ENCODE measurements around the gene IFNL1.
"Not testable (repeated sequence)": the region's sequence is repeated elsewhere in the genome, so short reads cannot be mapped to it uniquely, and the experiment has no call there.

The IFNL1 gene

DNA sequence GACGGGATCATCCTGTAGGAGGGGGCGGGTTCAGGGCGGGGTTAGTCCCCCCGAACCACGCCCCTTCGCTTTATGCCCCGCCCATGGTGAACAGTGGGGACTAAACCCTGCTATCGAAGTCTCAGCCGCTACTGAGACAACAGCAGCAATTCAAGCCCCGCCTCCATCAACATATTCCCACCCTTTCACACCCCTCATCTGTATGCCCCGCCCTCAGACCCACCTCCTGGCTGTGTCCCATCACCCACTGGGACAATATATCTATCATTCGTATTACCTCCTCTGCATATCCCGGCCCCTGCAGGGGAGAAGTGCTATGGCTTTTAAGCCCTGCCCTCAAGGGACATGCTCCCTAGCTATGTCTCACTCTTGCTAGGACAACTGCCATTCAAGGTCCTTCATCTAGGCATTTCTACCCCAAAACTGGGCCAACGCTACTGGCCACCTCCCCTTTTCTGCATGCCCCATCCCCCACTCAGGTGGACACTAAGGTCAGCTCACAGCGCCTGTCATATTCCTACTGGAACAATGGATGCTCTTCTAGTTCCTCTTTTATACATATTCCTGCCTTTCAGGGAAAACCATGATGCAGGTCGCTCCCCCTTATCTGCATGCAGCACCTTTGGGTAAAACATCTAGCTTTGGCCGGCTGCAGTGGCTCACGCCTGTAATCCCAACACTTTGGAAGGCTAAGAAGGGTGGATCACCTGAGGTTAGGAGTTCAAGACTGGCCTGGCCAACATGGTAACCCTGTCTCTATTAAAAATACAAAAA lies 12.5 kb downstream of the IFNL1 start:
- DNase-seq, result no peak

GRCh38 chr19:39309305-39309670 lies 13.1 kb downstream of the IFNL1 start:
- DNase-seq, result not testable (repeated sequence)

- DNase-seq, result peak; percentile 42
Measured at GRCh38 chr19:39310558-39311311, 14.5 kb downstream of the IFNL1 start.

DNA sequence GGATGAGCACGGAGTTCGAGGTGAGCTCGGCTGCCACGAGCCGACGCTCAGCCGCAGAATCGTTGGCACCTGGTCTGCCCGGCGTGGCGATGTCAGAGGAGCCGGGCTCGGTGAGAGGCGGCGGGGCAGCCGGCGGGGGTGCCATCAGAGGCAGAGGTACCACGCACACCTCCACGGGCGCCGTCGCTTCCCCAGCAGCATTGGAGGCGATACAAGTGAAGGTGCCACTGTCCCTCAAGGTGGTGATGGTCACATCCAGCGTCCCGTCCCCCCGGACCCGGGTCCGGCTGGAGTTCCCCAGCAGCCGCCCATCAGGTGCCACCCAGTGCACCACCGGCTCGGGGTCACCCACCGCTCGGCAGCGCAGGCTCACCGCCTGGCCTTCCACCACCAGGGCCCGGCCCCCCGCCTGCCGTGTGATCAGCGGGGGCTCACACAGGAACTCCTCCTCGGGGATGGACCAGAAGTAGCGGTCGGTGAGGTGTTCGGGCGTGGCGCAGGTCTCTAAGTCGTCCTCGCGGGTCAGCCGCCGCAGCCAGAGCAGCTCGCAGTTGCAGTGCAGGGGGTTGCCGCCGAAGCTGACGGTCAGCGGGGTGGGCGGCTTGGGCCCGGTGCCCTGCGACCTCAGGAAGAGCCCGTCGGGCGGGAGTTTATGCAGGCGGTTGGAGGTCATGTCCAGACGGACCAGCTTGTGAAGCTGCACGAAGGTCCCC lies 18.0 kb downstream of the IFNL1 start:
- DNase-seq, result no peak

DNA sequence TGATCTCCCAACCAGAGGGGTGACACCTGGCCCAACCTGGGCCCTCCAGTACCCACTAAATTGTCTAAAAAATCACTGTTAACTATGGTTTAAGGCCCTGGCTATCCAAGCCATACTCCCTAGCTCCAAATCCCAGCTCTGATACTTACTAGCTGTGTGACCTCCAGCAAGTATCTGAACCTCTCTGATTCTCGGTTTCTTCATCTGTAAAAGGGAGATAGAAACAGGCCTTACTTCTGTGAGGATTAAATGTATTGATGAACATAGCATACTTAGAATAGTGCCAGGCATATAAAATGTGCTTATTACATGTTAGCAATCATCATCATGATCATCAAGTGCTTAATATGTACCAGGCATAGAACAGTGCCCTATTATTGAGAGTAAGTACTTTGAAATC lies 19.7 kb downstream of the IFNL1 start:
- DNase-seq, result no peak

DNA sequence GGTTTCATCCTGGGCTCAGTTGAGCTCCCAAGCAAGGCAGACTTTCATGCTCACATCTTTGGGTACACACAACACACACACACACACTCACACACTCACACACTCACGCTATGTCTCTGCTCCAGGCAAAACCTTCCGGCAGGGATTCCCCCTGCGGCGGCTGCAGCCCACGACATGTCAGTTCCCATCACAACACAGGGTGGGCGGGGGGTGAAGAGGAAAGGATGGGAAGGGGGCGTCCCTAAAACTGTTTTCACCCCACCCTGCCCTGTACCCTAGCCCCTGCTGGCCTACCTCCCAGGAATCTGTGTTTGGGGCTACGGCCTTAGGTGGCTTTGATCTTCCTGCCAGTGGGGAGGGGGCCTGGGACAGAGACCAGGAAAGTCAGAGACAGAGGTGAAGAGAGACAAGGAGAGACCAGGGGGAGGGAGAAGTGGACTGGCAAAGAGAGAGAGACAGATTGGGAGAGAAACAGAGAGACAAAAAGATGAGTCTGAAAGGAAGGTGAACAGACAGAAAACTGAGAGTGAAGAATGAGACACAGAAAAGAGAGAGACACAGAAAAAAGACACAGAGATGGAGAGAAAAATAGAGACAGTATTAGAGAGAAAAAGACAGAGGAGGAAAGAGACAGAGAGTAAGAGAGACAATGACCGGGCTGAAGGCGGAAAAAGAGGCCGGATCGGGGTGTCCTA lies 20.6 kb downstream of the IFNL1 start:
- DNase-seq, result no peak

DNA sequence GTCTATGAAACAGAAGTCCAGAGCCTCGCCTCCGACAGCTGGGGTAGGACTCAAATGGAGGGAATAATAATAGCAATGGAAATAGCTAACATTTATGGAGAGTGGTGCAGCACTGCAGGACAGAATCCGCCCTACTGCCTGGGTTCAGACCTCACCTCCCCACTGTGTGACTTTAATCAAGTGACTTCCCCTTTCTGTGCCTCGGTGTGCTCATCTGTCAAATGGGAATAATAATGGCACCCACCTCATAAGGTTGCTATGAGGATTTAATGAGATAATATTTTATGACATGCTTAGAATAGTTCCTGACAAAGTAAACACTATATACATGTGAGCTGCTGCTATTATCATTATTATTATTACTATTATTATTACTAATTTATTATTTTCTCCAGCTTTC lies 21.3 kb downstream of the IFNL1 start:
- DNase-seq, result no peak

GRCh38 chr19:39318071-39318470 lies 21.9 kb downstream of the IFNL1 start:
- no peak for DNase-seq

DNA sequence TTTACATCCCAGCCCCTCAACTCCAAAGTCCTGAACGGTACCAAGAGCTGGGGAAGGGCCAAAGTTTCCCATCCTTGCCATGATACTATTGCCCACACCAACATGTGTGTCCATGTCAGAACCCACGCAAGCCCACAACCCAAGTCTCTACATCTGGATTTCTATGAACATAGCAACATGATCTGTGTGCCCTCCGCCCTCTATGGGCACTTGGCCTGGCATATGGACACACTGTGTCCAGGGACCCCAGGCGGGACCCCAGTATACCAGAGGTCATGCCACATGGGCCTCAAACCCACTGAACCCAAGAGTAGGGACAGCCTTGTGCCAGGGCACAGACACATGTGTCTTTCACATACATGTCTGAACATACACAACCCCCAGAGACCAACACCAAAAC lies 22.5 kb downstream of the IFNL1 start:
- DNase-seq, result no peak

DNA sequence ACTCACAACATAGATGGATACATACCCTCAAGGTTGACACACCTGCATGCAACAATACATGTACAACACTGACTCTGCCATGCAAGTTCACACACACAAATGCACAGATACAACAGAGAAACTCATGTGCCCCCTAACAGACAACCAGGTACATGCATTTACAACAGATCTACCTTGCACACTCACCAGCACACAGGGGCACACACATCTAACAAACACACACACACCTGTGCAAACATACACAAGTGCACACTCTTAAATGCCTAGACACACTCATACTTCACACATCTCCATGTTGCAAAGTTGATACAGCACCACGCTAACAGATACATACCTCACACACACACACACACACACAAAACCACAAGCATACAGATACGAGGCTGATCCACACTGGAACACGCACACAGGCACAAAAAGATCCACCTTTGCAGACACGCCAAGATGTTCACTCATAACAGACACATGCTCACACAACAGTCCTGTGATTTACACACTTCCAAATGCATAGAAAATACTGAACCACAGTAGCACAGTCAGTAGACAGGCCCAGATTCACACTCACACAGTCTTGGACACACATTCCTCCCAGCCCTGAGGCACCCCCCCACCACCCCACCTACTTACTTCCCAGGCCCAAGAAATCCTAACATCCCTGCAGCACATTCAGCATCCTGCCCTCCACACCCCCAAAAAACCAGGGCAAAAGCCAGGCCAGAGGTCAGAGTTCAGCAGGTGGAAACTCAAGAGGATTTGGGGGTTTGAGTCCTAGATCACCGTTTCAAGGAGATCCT lies 23.1 kb downstream of the IFNL1 start:
- DNase-seq, result no peak

GRCh38 chr19:39319892-39320248 lies 23.7 kb downstream of the IFNL1 start:
- DNase-seq, result no peak

DNA sequence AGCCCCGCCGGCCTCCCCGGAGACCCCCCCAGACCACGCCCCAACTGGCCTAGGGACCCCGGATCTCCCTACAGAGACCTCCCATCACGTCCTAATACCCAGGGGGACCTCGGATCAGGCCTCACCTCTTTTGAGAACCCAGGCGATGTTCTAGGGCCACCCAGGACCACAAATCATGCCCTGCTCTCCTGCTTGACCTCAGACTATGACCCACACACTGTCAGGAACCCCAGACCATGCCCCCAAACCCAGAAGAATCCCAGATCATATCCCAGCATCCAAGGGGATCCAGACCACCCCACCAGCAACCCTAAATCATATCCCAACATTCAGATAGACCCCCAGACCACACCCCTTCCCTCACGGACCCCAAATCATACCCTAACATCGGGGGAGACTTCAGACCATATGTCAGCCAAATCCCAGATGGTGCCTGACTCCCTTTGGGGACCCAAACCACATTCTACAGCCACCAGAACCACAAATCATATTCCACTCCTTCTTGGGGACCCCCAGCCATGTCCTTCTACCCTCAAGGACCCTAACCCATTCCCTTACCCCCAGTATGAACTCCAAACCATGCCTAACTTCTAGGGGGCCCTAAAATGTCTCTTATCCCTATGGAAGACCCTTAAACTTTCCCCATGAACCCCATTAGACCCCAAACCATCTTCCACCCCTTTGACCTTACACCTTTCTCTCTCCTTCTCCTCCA lies 25.1 kb downstream of the IFNL1 start:
- no peak for DNase-seq

GRCh38 chr19:39321832-39322176 lies 25.6 kb downstream of the IFNL1 start:
- DNase-seq, result no peak

- DNase-seq, result no peak
Measured at GRCh38 chr19:39324242-39324842, 28.1 kb downstream of the IFNL1 start.

DNA sequence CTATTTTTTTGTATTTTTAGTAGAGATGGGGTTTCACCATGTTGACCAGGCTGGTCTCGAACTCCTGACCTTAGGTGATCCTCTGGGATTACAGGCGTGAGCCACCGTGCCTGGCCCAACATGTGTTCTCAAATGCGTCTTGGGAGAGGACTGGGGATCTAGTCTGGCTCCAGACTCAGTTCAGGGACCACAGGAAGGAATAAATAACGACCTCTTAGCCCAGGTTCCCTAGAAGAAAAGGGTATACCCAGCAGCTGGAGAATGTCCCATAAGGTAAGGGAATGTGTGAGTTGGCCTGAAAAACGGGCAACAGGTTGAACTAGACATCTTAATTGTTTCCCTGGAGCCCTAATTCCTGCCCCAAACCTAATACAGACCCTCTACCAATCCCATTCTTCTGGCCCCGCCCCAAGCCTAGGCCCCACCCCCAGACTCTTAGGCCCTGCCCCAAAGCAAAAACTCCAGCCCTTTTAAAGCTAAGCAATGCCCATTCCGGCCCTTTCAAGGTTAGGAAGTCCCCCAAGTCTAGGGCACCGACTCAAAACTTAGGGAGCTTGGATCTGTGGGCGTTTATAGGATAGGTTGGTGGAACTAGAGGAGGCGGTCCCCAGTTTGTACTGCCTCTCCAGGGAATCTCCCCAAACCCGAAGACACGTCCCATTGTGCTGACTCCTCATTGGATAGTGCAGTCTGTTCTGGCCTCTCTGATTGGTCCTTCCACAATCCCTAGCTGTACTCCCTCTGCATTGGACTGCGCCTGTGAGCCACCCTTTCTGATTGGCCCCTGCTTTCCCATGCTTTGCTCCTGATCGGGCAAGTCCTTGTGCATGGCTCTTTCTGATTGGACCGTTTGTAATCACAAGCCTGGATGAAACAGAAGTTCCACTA lies 29.8 kb downstream of the IFNL1 start:
- no peak for DNase-seq

- no peak for DNase-seq
Measured at GRCh38 chr19:39327363-39328045, 31.3 kb downstream of the IFNL1 start.

DNA sequence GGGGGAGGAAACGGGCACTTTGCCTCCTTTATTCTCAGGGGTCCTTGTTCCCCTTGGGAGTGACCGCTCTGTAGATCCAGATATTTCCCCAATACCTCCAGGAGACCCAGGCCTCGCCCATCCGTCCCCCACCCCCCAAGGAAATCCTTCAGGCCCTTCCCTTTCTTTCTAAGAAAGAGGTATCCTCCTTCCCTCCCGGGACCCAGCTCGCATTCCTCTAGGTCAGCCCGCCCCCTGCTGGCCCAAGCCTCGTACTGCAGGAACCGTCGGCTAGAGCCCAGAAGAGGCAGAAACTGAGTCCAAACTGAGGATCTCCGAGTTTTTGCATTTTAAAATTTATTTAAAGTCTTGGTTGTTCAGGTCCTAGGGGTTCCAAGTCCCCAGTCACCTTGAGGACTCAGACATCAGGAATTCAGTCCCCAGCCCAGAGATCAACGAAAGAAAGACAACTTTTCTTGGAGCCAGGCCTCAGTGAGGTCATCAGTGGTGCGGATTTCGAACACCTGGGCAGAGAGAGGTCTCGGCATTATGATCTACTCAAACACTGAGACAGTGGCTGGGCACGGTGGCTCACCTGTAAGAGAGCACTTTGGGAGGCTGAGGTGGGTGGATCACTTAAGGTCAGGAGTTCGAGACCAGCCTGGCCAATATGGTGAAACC lies 32.0 kb downstream of the IFNL1 start:
- DNase-seq, result peak; percentile 89

DNA sequence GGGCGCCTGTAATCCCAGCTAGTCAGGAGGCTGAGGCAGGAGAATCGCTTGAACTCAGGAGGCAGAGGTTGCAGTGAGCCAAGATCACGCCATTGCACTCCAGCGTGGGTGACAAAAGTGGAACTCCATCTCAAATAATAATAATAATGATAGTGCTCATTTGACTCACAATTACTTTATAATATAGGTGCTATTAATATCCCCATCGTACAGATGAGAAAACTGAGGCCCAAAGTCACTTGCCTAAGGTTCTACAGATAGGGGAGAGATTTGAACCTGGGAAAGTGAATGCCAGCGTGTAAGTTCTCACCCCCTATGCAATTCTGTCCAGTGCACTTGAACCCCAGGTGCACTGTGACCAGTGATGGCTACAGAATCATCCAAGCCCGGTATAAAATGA lies 33.7 kb downstream of the IFNL1 start:
- DNase-seq, result no peak

- no peak for DNase-seq
Measured at GRCh38 chr19:39332293-39332692, 36.1 kb downstream of the IFNL1 start.

All from retina (tissue), 1 donor.